ENCODE results near the gene GPRIN1.
"Not testable (repeated sequence)": the region's sequence is repeated elsewhere in the genome, so short reads cannot be mapped to it uniquely, and the experiment has no call there.

The GPRIN1 gene

DNA sequence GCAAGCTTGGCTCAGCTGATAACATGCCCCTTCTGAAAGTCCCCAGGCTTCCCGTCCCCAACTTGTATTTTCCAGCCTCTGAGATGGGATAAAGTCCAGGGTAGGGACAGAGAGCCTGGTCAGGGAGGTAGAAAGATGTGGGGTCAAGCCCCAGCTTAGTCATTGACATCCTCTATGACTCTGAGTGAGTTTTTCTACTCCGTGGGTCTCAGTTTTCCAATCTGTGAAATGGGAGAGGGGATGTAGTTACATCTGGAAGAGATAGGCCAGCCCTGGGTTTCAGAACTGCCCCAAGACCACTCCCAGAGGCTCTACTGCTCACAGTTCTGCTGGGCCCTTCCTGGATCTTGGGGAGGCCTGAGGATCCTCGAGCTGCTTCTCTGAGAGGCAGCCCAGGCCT is 3.1 kb downstream of the GPRIN1 start:
- no peak overlapping the region for H3K4me3 ChIP-seq (ENCODE audit: low read depth in 1 of 2, low read length in 2 of 2)
- H3K36me3 ChIP-seq (ENCODE audit: control insufficient read depth in 1 of 2, insufficient read depth in 2 of 2, low read length in 2 of 2), result no peaks in the 10 kb centered on the region
- no peaks in the 10 kb centered on the region for H3K9me3 ChIP-seq (ENCODE audit: control insufficient read depth in 1 of 2, low read length in 2 of 2)
- H3K4me1 ChIP-seq (ENCODE audit: control insufficient read depth in 1 of 2, insufficient read depth in 2 of 2, low read length in 2 of 2), result no peaks in the 10 kb centered on the region
- no peaks in the 10 kb centered on the region for H3K27me3 ChIP-seq (ENCODE audit: low read depth, low read length)
- H3K27ac ChIP-seq (ENCODE audit: low read length), result no peak overlapping the region

DNA sequence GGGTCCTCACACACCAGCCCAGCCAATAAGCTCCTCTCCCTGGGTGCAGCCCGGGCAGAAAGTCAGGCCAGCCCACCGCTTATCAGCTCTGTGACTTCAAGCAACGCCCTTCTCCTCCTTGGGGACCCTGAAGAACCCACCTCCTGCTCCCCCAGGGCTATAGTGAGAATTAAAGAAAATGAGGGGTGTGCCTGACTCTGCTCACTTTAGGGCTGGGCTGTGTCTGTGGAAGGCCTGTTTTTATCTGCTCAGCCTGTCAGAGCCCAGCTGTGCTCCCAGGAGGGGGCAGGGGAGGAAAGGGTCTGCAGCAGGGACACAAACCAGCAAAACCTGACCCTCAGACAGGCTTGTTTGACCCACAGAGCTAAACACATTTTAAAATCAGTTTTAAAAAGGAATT is 3.9 kb downstream of the GPRIN1 start:
- no peaks in the 10 kb centered on the region for H3K4me1 ChIP-seq (ENCODE audit: control insufficient read depth in 1 of 2, insufficient read depth in 2 of 2, low read length in 2 of 2)
- no peaks in the 10 kb centered on the region for H3K27me3 ChIP-seq (ENCODE audit: low read depth, low read length)
- no peak overlapping the region for H3K27ac ChIP-seq (ENCODE audit: low read length)

DNA sequence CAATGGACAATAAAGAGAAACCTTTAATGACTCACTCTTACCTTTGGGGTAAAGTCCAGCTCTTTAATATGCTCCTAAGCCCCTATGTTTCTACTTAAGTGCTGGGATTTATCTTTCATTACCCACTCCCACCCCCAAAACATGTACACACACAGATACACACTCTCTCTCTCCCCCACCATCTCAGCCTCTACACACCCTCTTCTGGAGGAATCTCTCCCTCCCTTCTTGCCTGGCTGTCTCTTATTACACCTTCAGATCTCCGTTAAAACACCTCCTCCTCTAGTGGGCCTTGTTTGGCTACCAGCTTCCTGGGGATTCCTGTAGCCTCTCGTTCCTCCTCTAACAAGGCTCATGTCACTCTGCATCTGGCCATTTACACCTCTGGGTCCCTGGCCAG is 6.9 kb downstream of the GPRIN1 start:
- Histone ChIP-seq H3K4me3 (ENCODE audit: low read depth in 1 of 2, low read length in 2 of 2) (no peak overlapping the region), H3K36me3 (ENCODE audit: control insufficient read depth in 1 of 2, insufficient read depth in 2 of 2, low read length in 2 of 2) (no peaks in the 10 kb centered on the region), H3K9me3 (ENCODE audit: control insufficient read depth in 1 of 2, low read length in 2 of 2) (no peaks in the 10 kb centered on the region), H3K27me3 (ENCODE audit: low read depth, low read length) (peaks cover 4% of the 10 kb centered on the region), H3K27ac (ENCODE audit: low read length) (no peak overlapping the region), H3K4me1 (ENCODE audit: control insufficient read depth in 1 of 2, insufficient read depth in 2 of 2, low read length in 2 of 2) (no peaks in the 10 kb centered on the region)

More for the DNA sequence above, 3.9 kb downstream of the GPRIN1 start:
- Histone ChIP-seq H3K4me3 (ENCODE audit: low read depth in 1 of 2, low read length in 2 of 2) (no peak overlapping the region), H3K9me3 (ENCODE audit: control insufficient read depth in 1 of 2, low read length in 2 of 2) (no peaks in the 10 kb centered on the region), H3K36me3 (ENCODE audit: control insufficient read depth in 1 of 2, insufficient read depth in 2 of 2, low read length in 2 of 2) (no peaks in the 10 kb centered on the region)

DNA sequence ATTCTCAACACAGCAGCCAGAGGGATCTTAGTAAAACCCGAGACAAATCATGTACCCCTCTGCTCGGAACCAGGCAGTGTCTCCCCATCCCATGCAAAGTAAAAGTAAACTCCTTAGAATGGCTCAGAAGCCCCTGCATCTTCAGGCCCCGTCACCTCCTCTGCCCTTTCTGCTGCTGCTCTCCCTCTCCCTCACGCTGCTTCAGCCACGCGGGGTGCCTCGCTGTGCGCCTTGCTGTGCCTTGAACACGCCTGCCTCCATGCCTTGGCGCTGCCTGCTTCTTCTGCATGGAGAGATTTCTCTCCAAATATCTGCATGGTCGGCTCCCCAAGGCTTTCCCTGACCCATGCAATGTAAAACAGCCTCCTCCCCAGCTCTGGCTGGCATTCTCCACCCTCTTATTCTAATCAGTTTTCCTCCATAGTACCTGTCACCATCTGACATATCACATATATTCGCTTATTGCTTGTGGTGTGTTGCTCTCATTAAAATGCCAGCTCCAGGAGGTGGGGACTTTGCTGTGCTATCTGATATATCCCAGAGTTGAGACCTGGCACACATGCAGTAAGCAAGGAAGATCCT is 8.0 kb downstream of the GPRIN1 start:
- H3K4me1 ChIP-seq (ENCODE audit: control insufficient read depth in 1 of 2, insufficient read depth in 2 of 2, low read length in 2 of 2), result peaks cover 0 to 3% of the 10 kb centered on the region in 2 donors
- H3K9me3 ChIP-seq (ENCODE audit: control insufficient read depth in 1 of 2, low read length in 2 of 2), result no peaks in the 10 kb centered on the region
- H3K4me3 ChIP-seq (ENCODE audit: low read depth in 1 of 2, low read length in 2 of 2), result no peak overlapping the region
- H3K36me3 ChIP-seq (ENCODE audit: control insufficient read depth in 1 of 2, insufficient read depth in 2 of 2, low read length in 2 of 2), result no peaks in the 10 kb centered on the region
- peaks cover 4% of the 10 kb centered on the region for H3K27me3 ChIP-seq (ENCODE audit: low read depth, low read length)
- H3K27ac ChIP-seq (ENCODE audit: low read length), result no peak overlapping the region

DNA sequence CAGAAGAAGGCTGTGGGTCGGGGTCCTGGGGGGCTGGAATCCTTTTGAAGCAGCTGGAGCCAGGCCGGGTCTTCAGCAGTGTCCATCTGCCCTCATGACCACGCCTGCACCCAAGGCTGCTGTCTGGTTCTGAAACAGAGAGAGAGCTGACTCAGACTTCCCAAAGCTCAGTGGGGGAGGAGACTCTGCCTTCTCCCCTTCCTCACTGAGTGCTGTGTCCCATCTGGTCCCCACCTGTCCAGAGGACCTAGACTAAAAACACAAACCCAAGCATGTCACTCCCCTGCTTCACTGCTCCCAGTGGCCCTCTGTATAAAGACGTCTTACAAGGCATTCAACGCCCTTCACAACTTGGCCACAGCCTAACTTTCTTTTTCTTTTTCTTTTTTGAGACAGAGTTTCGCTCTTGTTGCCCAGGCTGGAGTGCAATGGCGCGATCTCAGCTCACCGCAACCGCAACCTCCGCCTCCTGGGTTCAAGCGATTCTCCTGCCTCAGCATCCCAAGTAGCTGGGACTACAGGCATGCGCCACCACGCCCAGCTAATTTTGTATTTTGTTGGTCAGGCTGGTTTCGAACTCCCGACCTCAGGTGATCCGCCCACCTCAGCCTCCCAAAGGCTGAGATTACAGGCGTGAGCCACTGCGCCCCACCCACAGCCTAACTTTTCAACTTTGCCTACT is 10.1 kb downstream of the GPRIN1 start:
- H3K4me1 ChIP-seq (ENCODE audit: control insufficient read depth in 1 of 2, insufficient read depth in 2 of 2, low read length in 2 of 2); H3K27me3 ChIP-seq (ENCODE audit: low read depth, low read length): not testable (repeated sequence)

DNA sequence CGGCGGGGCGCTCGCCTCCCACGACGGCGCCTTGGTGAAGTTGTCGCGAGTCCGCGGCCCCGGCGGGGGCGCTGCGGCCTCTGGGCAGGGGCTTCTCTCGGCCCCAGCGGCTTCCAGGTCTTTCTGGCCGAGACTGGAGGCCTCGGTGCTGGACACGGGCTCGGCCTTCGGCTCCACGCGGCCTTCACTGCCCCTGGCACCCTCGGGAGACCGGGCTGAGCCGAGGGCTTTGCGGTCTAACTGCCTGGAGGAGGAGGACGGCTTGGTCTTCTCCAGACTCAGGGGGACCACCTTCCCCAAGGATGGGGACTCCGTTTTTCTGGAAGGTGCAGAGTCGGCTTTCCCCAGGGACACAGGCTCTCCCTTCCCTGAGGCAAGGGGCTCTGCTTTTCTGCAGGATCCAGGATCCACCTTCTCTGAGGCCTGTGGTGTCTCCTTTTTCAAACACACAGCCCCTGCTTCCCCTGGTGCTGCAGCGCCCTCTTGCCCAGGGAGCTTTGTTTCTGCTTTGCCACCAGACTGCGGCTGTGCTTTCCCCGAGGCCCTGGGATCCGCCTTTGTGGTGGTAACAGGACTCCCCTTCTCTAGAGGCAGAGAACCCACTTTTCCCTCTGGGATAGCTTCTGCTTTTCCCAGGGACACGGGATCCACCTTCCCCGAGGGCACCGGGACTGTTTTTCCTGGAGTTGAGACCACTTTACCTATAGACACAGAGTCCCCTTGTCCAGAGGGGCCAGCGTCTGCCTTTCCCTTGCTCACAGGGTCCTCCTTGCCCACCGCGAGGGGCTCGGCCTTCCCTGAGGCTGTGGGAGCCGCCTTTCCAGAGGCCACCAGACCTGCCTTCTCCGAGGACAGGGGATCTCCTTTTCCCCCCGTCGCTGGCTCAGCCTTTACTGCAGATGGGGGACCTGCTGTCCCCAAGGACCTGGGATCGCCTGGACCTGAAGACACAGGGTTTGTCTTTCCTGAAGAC is 12.3 kb downstream of the GPRIN1 start:
- peaks cover 0 to 4% of the 10 kb centered on the region in 2 donors for H3K4me1 ChIP-seq (ENCODE audit: control insufficient read depth in 1 of 2, insufficient read depth in 2 of 2, low read length in 2 of 2)
- no peaks in the 10 kb centered on the region for H3K9me3 ChIP-seq (ENCODE audit: control insufficient read depth in 1 of 2, low read length in 2 of 2)
- no peak overlapping the region for H3K27ac ChIP-seq (ENCODE audit: low read length)
- no peaks in the 10 kb centered on the region for H3K36me3 ChIP-seq (ENCODE audit: control insufficient read depth in 1 of 2, insufficient read depth in 2 of 2, low read length in 2 of 2)
- H3K4me3 ChIP-seq (ENCODE audit: low read depth in 1 of 2, low read length in 2 of 2), result peak overlapping the region in 1 of 2 donors; percentile 49
- H3K27me3 ChIP-seq (ENCODE audit: low read depth, low read length), result peaks cover 4% of the 10 kb centered on the region

More for the DNA sequence above, 10.1 kb downstream of the GPRIN1 start:
- H3K27ac ChIP-seq (ENCODE audit: low read length); H3K4me3 ChIP-seq (ENCODE audit: low read depth in 1 of 2, low read length in 2 of 2); H3K36me3 ChIP-seq (ENCODE audit: control insufficient read depth in 1 of 2, insufficient read depth in 2 of 2, low read length in 2 of 2); H3K9me3 ChIP-seq (ENCODE audit: control insufficient read depth in 1 of 2, low read length in 2 of 2): not testable (repeated sequence)

DNA sequence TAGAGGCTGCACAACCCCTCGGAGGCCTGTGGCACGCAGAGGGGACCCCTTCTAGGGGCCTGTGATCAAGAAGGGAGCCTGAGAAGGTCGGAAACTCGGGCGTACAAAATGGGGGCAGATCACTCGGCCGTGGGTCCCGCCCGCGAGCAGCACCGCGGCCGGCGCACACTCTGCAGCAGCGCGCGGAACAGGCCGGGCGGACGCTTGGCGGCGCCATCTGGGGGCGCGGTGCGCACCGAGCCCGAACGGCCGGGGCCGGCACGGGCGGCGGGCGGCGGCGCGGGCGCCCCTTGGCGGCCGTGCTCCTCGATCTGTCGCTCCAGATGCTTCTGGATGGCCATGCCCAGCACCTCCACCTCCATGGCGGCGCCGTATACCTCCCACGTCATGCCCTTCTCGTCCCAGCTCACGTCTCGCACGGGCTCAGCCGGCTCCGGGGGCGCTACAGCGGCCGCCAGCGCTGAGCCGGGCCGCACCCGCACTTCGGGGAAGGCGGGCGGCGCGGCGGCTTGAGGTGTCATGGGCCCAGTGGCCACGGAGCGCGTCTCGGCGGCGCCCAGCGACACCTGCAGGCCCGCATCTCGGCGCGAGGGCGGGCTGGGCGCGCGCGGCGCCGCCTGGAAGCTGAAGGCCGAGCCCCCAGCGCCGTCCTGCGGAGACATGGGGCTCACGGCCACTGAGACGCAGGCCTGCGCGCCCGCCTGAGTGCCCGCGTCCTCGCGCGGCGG is 13.1 kb downstream of the GPRIN1 start:
- no peaks in the 10 kb centered on the region for H3K36me3 ChIP-seq (ENCODE audit: control insufficient read depth in 1 of 2, insufficient read depth in 2 of 2, low read length in 2 of 2)
- no peaks in the 10 kb centered on the region for H3K9me3 ChIP-seq (ENCODE audit: control insufficient read depth in 1 of 2, low read length in 2 of 2)
- H3K27me3 ChIP-seq (ENCODE audit: low read depth, low read length), result peaks cover 4% of the 10 kb centered on the region
- no peak overlapping the region for H3K27ac ChIP-seq (ENCODE audit: low read length)
- H3K4me1 ChIP-seq (ENCODE audit: control insufficient read depth in 1 of 2, insufficient read depth in 2 of 2, low read length in 2 of 2), result peaks cover 0 to 4% of the 10 kb centered on the region in 2 donors
- peak overlapping the region in 1 of 2 donors; percentile 49 for H3K4me3 ChIP-seq (ENCODE audit: low read depth in 1 of 2, low read length in 2 of 2)

DNA sequence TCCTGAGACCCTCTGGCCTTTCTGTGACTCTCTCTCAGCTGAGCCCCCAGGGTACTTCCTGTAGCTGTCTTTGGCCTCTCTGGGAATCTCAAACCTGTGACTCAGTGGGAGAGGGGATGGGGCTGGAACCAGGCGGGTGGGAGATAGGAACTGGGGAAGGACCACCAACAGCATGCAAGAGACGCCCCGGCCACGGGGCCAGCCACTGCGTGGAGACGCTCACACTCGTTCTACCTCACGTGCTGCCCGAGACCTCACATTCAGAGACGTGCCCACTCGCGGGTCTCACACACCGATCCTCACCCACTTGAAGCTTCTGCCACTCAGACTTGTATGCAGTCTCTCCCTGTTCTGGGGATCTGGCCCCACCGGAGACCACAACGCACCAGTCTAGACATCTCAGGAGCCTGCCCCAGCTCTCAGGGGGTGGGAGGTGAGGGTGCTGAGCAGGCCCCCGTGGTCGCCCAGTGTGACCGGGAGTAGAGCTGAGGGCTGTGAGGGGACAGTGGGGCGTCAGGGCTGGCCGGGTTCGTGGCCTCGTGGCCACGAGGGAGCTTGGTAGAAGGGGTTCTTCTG is 13.8 kb downstream of the GPRIN1 start:
- Histone ChIP-seq H3K36me3 (ENCODE audit: control insufficient read depth in 1 of 2, insufficient read depth in 2 of 2, low read length in 2 of 2) (no peaks in the 10 kb centered on the region), H3K4me3 (ENCODE audit: low read depth in 1 of 2, low read length in 2 of 2) (peak overlapping the region in 1 of 2 donors; percentile 49), H3K9me3 (ENCODE audit: control insufficient read depth in 1 of 2, low read length in 2 of 2) (no peaks in the 10 kb centered on the region), H3K4me1 (ENCODE audit: control insufficient read depth in 1 of 2, insufficient read depth in 2 of 2, low read length in 2 of 2) (peaks cover 0 to 4% of the 10 kb centered on the region in 2 donors), H3K27ac (ENCODE audit: low read length) (no peak overlapping the region), H3K27me3 (ENCODE audit: low read depth, low read length) (peaks cover 4% of the 10 kb centered on the region)

DNA sequence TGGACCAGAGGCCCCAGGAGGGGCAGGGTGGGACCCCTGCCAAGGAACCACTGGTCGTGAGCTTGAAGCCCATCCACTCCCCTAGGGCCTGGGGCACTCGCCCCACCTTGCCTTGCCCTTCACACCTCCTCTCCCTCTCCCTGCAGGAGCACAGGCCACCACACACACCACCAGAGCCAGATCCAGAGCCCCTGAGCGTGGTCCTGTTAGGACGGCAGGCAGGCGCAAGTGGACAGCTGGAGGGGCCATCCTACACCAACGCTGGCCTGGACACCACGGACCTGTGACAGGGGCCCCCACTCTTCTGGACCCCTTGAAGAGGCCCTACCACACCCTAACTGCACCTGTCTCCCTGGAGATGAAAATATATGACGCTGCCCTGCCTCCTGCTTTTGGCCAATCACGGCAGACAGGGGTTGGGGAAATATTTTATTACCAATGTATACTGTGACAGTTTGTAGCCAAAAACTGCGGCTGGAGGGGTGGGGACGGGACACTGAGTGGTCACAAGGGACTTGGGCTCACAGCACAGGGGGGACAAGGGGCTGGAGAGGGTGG is 14.5 kb downstream of the GPRIN1 start:
- peaks cover 0 to 4% of the 10 kb centered on the region in 2 donors for H3K4me1 ChIP-seq (ENCODE audit: control insufficient read depth in 1 of 2, insufficient read depth in 2 of 2, low read length in 2 of 2)
- H3K27me3 ChIP-seq (ENCODE audit: low read depth, low read length), result peaks cover 4% of the 10 kb centered on the region
- no peaks in the 10 kb centered on the region for H3K36me3 ChIP-seq (ENCODE audit: control insufficient read depth in 1 of 2, insufficient read depth in 2 of 2, low read length in 2 of 2)
- no peak overlapping the region for H3K4me3 ChIP-seq (ENCODE audit: low read depth in 1 of 2, low read length in 2 of 2)
- no peaks in the 10 kb centered on the region for H3K9me3 ChIP-seq (ENCODE audit: control insufficient read depth in 1 of 2, low read length in 2 of 2)
- H3K27ac ChIP-seq (ENCODE audit: low read length), result no peak overlapping the region

DNA sequence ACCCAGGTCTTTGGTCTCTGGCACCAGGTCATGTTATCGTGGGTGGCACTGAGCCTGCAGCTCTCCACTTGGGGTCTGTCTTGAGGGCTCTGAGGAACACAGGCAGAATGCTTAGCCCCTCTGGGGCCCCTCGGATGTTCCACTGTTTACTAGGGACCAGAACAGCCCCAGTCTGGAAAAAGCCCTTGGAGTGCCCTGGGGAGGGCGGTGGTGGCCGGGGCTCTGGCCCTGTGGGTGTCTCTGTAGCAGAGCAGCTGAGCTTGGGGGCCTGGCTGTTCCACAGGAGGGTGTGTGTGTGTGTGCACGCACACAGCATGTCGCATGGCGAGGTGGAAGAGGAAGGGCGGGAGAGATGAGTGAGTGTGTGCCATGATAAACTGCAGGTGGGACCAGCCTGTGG is 15.4 kb downstream of the GPRIN1 start:
- no peaks in the 10 kb centered on the region for H3K36me3 ChIP-seq (ENCODE audit: control insufficient read depth in 1 of 2, insufficient read depth in 2 of 2, low read length in 2 of 2)
- H3K4me1 ChIP-seq (ENCODE audit: control insufficient read depth in 1 of 2, insufficient read depth in 2 of 2, low read length in 2 of 2), result peaks cover 0 to 4% of the 10 kb centered on the region in 2 donors
- no peak overlapping the region for H3K4me3 ChIP-seq (ENCODE audit: low read depth in 1 of 2, low read length in 2 of 2)
- H3K27ac ChIP-seq (ENCODE audit: low read length), result no peak overlapping the region
- peaks cover 4% of the 10 kb centered on the region for H3K27me3 ChIP-seq (ENCODE audit: low read depth, low read length)
- H3K9me3 ChIP-seq (ENCODE audit: control insufficient read depth in 1 of 2, low read length in 2 of 2), result no peaks in the 10 kb centered on the region
